ENCODE measurements around the gene FZD8.
"Not testable (repeated sequence)": the region's sequence is repeated elsewhere in the genome, so short reads cannot be mapped to it uniquely, and the experiment has no call there.

The FZD8 gene, protein sequence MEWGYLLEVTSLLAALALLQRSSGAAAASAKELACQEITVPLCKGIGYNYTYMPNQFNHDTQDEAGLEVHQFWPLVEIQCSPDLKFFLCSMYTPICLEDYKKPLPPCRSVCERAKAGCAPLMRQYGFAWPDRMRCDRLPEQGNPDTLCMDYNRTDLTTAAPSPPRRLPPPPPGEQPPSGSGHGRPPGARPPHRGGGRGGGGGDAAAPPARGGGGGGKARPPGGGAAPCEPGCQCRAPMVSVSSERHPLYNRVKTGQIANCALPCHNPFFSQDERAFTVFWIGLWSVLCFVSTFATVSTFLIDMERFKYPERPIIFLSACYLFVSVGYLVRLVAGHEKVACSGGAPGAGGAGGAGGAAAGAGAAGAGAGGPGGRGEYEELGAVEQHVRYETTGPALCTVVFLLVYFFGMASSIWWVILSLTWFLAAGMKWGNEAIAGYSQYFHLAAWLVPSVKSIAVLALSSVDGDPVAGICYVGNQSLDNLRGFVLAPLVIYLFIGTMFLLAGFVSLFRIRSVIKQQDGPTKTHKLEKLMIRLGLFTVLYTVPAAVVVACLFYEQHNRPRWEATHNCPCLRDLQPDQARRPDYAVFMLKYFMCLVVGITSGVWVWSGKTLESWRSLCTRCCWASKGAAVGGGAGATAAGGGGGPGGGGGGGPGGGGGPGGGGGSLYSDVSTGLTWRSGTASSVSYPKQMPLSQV

DNA sequence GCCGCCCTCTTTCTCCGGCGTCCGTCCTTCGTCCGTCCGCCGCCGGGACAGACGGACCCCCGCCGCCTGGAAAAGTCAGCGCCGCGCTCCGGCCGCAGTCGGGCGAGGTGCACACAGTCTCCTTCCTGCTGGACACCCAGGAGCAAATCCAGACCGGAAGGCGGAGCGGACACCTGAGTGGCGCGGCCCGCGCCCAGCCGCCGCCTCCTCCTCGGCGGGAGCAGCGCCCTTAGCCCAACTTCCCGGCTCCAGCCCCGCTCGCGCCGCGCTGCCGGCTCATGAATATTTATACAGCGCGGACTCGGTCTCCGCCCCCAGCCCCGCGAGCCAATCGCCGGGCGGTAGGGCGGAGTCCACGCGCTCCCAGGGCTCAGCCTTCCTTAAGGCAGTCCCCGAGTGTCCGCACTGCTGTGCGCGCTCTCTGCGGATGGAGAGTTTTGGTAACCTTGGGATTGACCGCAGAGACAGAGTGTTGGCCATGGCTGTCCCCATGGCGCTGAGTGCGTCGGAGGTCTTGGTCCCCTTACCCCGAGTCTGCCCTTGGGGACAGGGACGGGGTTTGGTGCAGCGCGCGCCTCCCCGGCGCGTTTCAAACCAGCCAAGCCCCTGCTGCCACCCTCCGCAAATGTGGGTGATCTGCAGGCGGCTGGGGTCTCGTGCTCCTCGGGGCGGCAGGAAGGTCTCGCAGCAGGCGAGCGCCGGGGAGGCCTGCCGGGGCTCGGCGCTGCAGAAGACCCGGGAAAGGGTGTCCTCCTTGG is at the start of gene FZD8:
FZD8 (minus strand) TSS at position 262 of the 758 bp plus-strand sequence. CDS start 867 bp downstream, outside the sequence.
- H3K4me2 ChIP-seq (ENCODE audit: low read depth, low read length): peak within 1 kb of the TSS; percentile 100
- peaks cover 18% of the 10 kb centered on the region for H3F3A ChIP-seq (ENCODE audit: insufficient read depth, low read length)
- H4K20me1 ChIP-seq (ENCODE audit: insufficient read depth, low read length): no peaks in the 10 kb centered on the region
- peak within 1 kb of the TSS; percentile 97 for H2AFZ ChIP-seq (ENCODE audit: low read length)
- H3K27ac ChIP-seq (ENCODE audit: low read length): peak within 1 kb of the TSS; percentile 57; the same call in 1 of the 2 replicates
- no peaks in the 10 kb centered on the region for H3K9me2 ChIP-seq (replicated peaks; ENCODE audit: insufficient read depth, low read length)
- peak within 1 kb of the TSS; percentile 81 for H3K4me3 ChIP-seq (ENCODE audit: low read length)
- H3K4me1 ChIP-seq (ENCODE audit: low read length): 0 out of 2 replicates have a peak, but pooled peaks cover 4% of the 10 kb centered on the region
- H3K36me3 ChIP-seq (replicated peaks; ENCODE audit: insufficient read depth, low read length): no peaks in the 10 kb centered on the region
- DNase-seq: peak; percentile 93
- H3K9ac ChIP-seq (ENCODE audit: low read length): peak within 1 kb of the TSS; percentile 54; the same call in 1 of the 2 replicates
- TF ChIP-seq, protein P1, sequence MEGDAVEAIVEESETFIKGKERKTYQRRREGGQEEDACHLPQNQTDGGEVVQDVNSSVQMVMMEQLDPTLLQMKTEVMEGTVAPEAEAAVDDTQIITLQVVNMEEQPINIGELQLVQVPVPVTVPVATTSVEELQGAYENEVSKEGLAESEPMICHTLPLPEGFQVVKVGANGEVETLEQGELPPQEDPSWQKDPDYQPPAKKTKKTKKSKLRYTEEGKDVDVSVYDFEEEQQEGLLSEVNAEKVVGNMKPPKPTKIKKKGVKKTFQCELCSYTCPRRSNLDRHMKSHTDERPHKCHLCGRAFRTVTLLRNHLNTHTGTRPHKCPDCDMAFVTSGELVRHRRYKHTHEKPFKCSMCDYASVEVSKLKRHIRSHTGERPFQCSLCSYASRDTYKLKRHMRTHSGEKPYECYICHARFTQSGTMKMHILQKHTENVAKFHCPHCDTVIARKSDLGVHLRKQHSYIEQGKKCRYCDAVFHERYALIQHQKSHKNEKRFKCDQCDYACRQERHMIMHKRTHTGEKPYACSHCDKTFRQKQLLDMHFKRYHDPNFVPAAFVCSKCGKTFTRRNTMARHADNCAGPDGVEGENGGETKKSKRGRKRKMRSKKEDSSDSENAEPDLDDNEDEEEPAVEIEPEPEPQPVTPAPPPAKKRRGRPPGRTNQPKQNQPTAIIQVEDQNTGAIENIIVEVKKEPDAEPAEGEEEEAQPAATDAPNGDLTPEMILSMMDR (IDR thresholded peaks at IDR 0.05; ENCODE audit: low read length): peak; percentile 35
- no peak for TF ChIP-seq EZH2phosphoT487 (IDR thresholded peaks at IDR 0.05; ENCODE audit: low read length)
- TF ChIP-seq EZH2 (optimal IDR thresholded peaks at IDR 0.05; ENCODE audit: low read depth, low read length): no peak
- no peaks in the 10 kb centered on the region for H3K9me3 ChIP-seq (replicated peaks; ENCODE audit: insufficient read depth, low read length)
- no peaks in the 10 kb centered on the region for H3K27me3 ChIP-seq (replicated peaks; ENCODE audit: insufficient read depth, low read length)
- H3K79me2 ChIP-seq (ENCODE audit: low read length): no peaks in the 10 kb centered on the region

DNA sequence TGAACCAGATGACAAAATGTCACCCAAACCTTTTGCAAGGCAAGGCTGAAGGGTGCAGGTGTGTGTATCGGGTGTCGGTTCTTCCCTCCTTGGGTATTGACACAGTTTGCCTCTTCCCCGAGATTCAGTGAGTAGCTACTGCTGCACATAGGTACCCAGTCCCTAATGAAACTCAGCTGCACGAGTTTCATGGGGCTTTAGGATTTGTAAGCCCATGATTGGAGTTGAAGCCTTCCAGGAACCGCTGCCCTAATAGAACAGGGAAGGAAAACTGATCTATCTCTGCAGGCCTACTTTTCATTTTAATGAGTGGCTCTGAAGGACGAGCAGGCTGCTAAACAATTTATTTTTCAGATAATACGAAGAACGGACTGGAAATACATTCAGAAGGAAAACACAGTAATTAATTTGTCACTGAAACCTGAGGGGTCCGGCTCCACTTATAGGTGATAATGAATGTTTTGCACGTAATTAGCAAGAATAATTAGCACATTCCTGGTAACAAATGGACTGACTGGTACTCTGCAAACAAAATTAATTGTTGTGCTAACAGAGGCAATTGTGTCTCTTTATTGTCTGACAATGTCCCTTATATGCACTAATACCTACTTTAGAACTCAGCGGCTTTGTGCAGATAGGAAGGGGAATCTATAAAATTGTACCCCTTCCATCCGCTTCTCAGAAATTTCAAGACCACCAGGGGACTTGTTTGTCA is 49.6 kb upstream of the FZD8 start:
- H4K20me1 ChIP-seq (ENCODE audit: insufficient read depth, low read length): no peaks in the 10 kb centered on the region
- H3K9me3 ChIP-seq (replicated peaks; ENCODE audit: insufficient read depth, low read length): no peaks in the 10 kb centered on the region
- no peaks in the 10 kb centered on the region for H3K9me2 ChIP-seq (replicated peaks; ENCODE audit: insufficient read depth, low read length)
- no peaks in the 10 kb centered on the region for H3K36me3 ChIP-seq (replicated peaks; ENCODE audit: insufficient read depth, low read length)
- H3K27ac ChIP-seq (ENCODE audit: low read length): no peak overlapping the region
- no peak overlapping the region for H3K9ac ChIP-seq (ENCODE audit: low read length)
- H2AFZ ChIP-seq (ENCODE audit: low read length): no peak overlapping the region
- TF ChIP-seq, protein P1 (IDR thresholded peaks at IDR 0.05; ENCODE audit: low read length): no peak
- TF ChIP-seq EZH2 (optimal IDR thresholded peaks at IDR 0.05; ENCODE audit: low read depth, low read length): no peak
- TF ChIP-seq EZH2phosphoT487 (IDR thresholded peaks at IDR 0.05; ENCODE audit: low read length): no peak
- no peak overlapping the region for H3K4me3 ChIP-seq (ENCODE audit: low read length)
- no peaks in the 10 kb centered on the region for H3K4me1 ChIP-seq (ENCODE audit: low read length)
- no peak for DNase-seq
- H3K79me2 ChIP-seq (ENCODE audit: low read length): no peaks in the 10 kb centered on the region
- no peaks in the 10 kb centered on the region for H3K27me3 ChIP-seq (replicated peaks; ENCODE audit: insufficient read depth, low read length)
- no peak overlapping the region for H3K4me2 ChIP-seq (ENCODE audit: low read depth, low read length)
- H3F3A ChIP-seq (ENCODE audit: insufficient read depth, low read length): no peaks in the 10 kb centered on the region

DNA sequence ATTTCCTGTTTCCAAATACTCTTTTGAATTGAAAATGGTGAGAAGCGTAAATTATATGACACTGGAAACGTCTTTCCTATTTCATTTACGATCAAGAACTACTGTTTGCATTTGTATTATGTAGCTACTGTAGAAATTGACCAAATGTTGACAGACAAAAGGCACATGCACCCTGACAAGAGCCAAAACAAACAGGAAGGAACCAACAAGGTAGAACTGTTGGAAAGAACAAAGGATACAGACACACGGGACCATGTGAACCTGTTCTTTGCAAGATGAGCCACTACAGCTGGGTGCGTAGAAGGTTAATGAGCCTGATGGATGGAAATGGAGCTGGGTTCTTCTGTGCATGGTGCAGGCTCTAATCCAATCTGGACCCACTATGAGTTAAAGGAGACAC is 48.4 kb upstream of the FZD8 start:
- DNase-seq: no peak
- Histone ChIP-seq H2AFZ (ENCODE audit: low read length) (no peak overlapping the region), H3K9ac (ENCODE audit: low read length) (no peak overlapping the region), H3K4me3 (ENCODE audit: low read length) (no peak overlapping the region), H3K4me1 (ENCODE audit: low read length) (no peaks in the 10 kb centered on the region), H3K27ac (ENCODE audit: low read length) (no peak overlapping the region), H4K20me1 (ENCODE audit: insufficient read depth, low read length) (no peaks in the 10 kb centered on the region), H3K9me3 (replicated peaks; ENCODE audit: insufficient read depth, low read length) (no peaks in the 10 kb centered on the region), H3F3A (ENCODE audit: insufficient read depth, low read length) (no peaks in the 10 kb centered on the region), H3K36me3 (replicated peaks; ENCODE audit: insufficient read depth, low read length) (no peaks in the 10 kb centered on the region), H3K79me2 (ENCODE audit: low read length) (no peaks in the 10 kb centered on the region), H3K9me2 (replicated peaks; ENCODE audit: insufficient read depth, low read length) (no peaks in the 10 kb centered on the region), H3K4me2 (ENCODE audit: low read depth, low read length) (no peak overlapping the region), H3K27me3 (replicated peaks; ENCODE audit: insufficient read depth, low read length) (no peaks in the 10 kb centered on the region)
- no peak for TF ChIP-seq EZH2phosphoT487 (IDR thresholded peaks at IDR 0.05; ENCODE audit: low read length)
- TF ChIP-seq, protein P1 (IDR thresholded peaks at IDR 0.05; ENCODE audit: low read length): no peak

DNA sequence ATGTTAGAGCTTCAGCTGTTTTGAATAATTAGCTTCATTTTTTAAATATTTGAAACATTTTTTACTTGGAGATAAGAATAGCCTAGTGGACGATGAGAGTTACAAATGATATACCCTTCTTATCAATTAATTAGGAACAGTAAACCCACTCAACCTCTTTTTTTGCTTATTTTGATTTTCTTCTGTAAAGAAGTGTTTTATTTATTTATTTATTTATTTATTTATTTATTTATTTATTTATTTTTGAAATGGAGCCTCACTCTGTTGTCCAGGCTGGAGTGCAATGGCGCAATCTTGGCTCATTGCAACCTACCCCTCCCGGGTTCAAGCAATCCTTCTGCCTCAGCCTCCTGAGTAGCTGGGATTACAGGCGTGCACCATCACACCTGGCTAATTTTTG is 43.8 kb upstream of the FZD8 start:
- H3K27ac ChIP-seq (ENCODE audit: low read length); H3F3A ChIP-seq (ENCODE audit: insufficient read depth, low read length); H3K79me2 ChIP-seq (ENCODE audit: low read length); H3K4me3 ChIP-seq (ENCODE audit: low read length); H3K9me2 ChIP-seq (replicated peaks; ENCODE audit: insufficient read depth, low read length); DNase-seq; H4K20me1 ChIP-seq (ENCODE audit: insufficient read depth, low read length); H3K4me1 ChIP-seq (ENCODE audit: low read length); H3K9ac ChIP-seq (ENCODE audit: low read length); H3K36me3 ChIP-seq (replicated peaks; ENCODE audit: insufficient read depth, low read length); H3K9me3 ChIP-seq (replicated peaks; ENCODE audit: insufficient read depth, low read length); H2AFZ ChIP-seq (ENCODE audit: low read length); H3K4me2 ChIP-seq (ENCODE audit: low read depth, low read length); H3K27me3 ChIP-seq (replicated peaks; ENCODE audit: insufficient read depth, low read length): not testable (repeated sequence)
